K562 (cell line): Measurements from ENCODE around the gene DOCK1. TPM values are rescaled to one million over a fixed set of nuclear protein-coding genes. Genes with fewer than 3 reads are reported as not detected.

ENCODE experiments used
- ATAC-seq: fragments of 200-7000 bp; cut with Tn5 transposase; 3 replicates; pipeline ENCODE4 v1.9.1; 2020; ENCODE audit warnings: moderate library complexity
- BruUV-seq: library from RNA; stranded (reverse); fragments of 400-500 nt; replicated peaks from 2 replicates; lab custom pipeline; 2021; lab: Mats Ljungman, UMichigan
- CTCF ChIA-PET: fragments of 300-600 bp; formaldehyde crosslinking; extraction: SDS; loops from one replicate; lab custom pipeline; 2021; ENCODE audit warnings: low intra/inter-chr PET ratio; lab: Yijun Ruan, JAX
- POLR2A ChIA-PET: fragments of 300-600, 350-650 bp; sonication (Branson Sonifier 250); formaldehyde crosslinking; extraction: SDS; loops from one replicate; lab custom pipeline; 2021; ENCODE audit warnings: antibody characterized with exemption, inconsistent platforms; lab: Yijun Ruan, JAX
- DNase-seq, 4 experiments: peaks; one replicate each; pipeline versions ENCODE4 v3.0.0 to v3.0.0-alpha.2; 2011 to 2018; ENCODE audit warnings: low spot score in 3 of 4, mixed read lengths in 3 of 4; ENCODE audit errors: extremely low read depth in 1 of 4
- FAIRE-seq: peaks from 2 replicates; lab custom pipeline; 2011; peaks lifted over from hg19 to GRCh38; lab: Jason Lieb, UNC
- H2AFZ ChIP-seq: 2 replicates; pipeline ENCODE4 v1.6.0; 2011; ENCODE audit warnings: low read depth, low read length, control low read depth, inconsistent platforms
- H3K27ac ChIP-seq: fragments of 200-600 bp; 3 replicates; pipeline ENCODE4 v1.8.0; 2011; ENCODE audit warnings: low read depth, mild to moderate bottlenecking, control low read depth, inconsistent platforms, low read length, moderate library complexity, mixed read lengths; ENCODE audit errors: extremely low read depth
- H3K27me3 ChIP-seq, 2 experiments: fragments of 300-600 bp in 1 of 2; 2 replicates in 1 of 2; 3 replicates in 1 of 2; pipeline versions ENCODE4 v1.6.0 to v1.8.0; 2011; ENCODE audit warnings: inconsistent platforms in 2 of 2, low read length in 2 of 2, mild to moderate bottlenecking in 1 of 2, mixed read lengths in 1 of 2, moderate library complexity in 1 of 2; ENCODE audit not compliant: control insufficient read depth in 2 of 2, insufficient read depth in 2 of 2
- H3K36me3 ChIP-seq: fragments of 300-600 bp; 3 replicates; pipeline ENCODE4 v1.8.0; 2011; ENCODE audit warnings: mild to moderate bottlenecking, low read length, inconsistent platforms; ENCODE audit not compliant: control insufficient read depth, insufficient read depth
- H3K4me1 ChIP-seq, 2 experiments: fragments of 200-600 bp in 1 of 2; replicated peaks in 1 of 2; 2 replicates in 1 of 2; 3 replicates in 1 of 2; pipeline versions ENCODE4 v1.5.1 to v1.8.0; 2011; ENCODE audit warnings: inconsistent platforms in 2 of 2, low read length in 2 of 2, mild to moderate bottlenecking in 1 of 2, mixed read lengths in 1 of 2, moderate library complexity in 1 of 2; ENCODE audit not compliant: control insufficient read depth in 2 of 2, insufficient read depth in 2 of 2
- H3K4me2 ChIP-seq: 2 replicates; pipeline ENCODE4 v1.6.1; 2011; ENCODE audit warnings: low read length, control low read depth, inconsistent platforms, mixed read lengths; ENCODE audit not compliant: insufficient read depth
- H3K4me3 ChIP-seq: fragments of 200-600 bp; sonication (generic), shearing (Covaris generic); 2 replicates; pipeline ENCODE4 v1.5.1; 2016; ENCODE audit warnings: control low read depth, inconsistent platforms
- H3K79me2 ChIP-seq: fragments of 200-600 bp; 3 replicates; pipeline ENCODE4 v1.8.0; 2011; ENCODE audit warnings: low read length, inconsistent platforms; ENCODE audit not compliant: control insufficient read depth, insufficient read depth
- H3K9ac ChIP-seq, 2 experiments: 2 replicates each; pipeline versions ENCODE4 v1.6.0 to v1.6.1; 2011; ENCODE audit warnings: low read depth in 2 of 2, low read length in 2 of 2, control low read depth in 1 of 2, inconsistent platforms in 1 of 2, mild to moderate bottlenecking in 1 of 2, mixed read lengths in 1 of 2; ENCODE audit not compliant: insufficient read depth in 1 of 2
- H3K9me1 ChIP-seq: one replicate; pipeline ENCODE4 v1.6.0; 2011; ENCODE audit warnings: inconsistent platforms, mild to moderate bottlenecking, low read length, moderate library complexity; ENCODE audit not compliant: control insufficient read depth, insufficient read depth
- H3K9me3 ChIP-seq: replicated peaks from 2 replicates; pipeline ENCODE4 v1.5.1; 2011; ENCODE audit warnings: low read depth, low read length, inconsistent platforms; ENCODE audit not compliant: control insufficient read depth, insufficient read depth
- H4K20me1 ChIP-seq: replicated peaks from 2 replicates; pipeline ENCODE4 v1.6.1; 2011; ENCODE audit warnings: low read length, inconsistent platforms, mixed read lengths; ENCODE audit not compliant: control insufficient read depth, insufficient read depth
- BRD9 ChIP-seq: fragments of 450-650 bp; IDR thresholded peaks from 2 replicates; pipeline ENCODE4 v1.6.1; 2018; ENCODE audit warnings: low read depth; ENCODE audit not compliant: partially characterized antibody
- CHD1 ChIP-seq: fragments of 200-600 bp; sonication (generic); IDR thresholded peaks from one replicate; pipeline ENCODE4 v1.6.1; 2012; ENCODE audit warnings: mild to moderate bottlenecking, moderate library complexity, low read length, inconsistent platforms
- GABPA ChIP-seq: fragments of 200-800 bp; sonication (Bioruptor generic); conservative IDR thresholded peaks from 2 replicates; pipeline ENCODE4 v1.6.1; 2016; ENCODE audit warnings: low read depth, missing genetic modification characterization, missing compliant biosample characterization
- GATA2 ChIP-seq: sonication (generic); formaldehyde crosslinking; IDR thresholded peaks from 2 replicates; pipeline ENCODE4 v1.4.0; 2020; ENCODE audit warnings: mild to moderate bottlenecking, missing genetic modification reagents
- HDAC1 ChIP-seq, 2 experiments: fragments of 450-650 bp; IDR thresholded peaks; 2 replicates each; pipeline ENCODE4 v1.6.1; 2016 to 2017; ENCODE audit warnings: inconsistent platforms in 1 of 2, mild to moderate bottlenecking in 1 of 2, moderate library complexity in 1 of 2
- MCM7 ChIP-seq, 2 experiments: fragments of 450-650 bp; IDR thresholded peaks; 2 replicates each; pipeline ENCODE4 v1.6.1; 2016 to 2018
- NFXL1 ChIP-seq: fragments of 450-650 bp; formaldehyde crosslinking; IDR thresholded peaks from 2 replicates; pipeline ENCODE4 v1.4.0; 2021; ENCODE audit warnings: mild to moderate bottlenecking
- RUNX1 ChIP-seq: sonication (generic); IDR thresholded peaks from 2 replicates; pipeline ENCODE4 v1.6.1; 2016; ENCODE audit warnings: antibody characterized with exemption, low read depth
- TBL1XR1 ChIP-seq, 2 experiments: IDR thresholded peaks; 2 replicates each; pipeline ENCODE4 v1.6.1; 2012; ENCODE audit warnings: improper control_type of control experiment in 2 of 2, low read length in 2 of 2, mild to moderate bottlenecking in 1 of 2
- ZFP36 ChIP-seq: fragments of 150-350 bp; IDR thresholded peaks from 2 replicates; pipeline ENCODE4 v1.6.1; 2018; ENCODE audit warnings: low read length, low read depth; ENCODE audit not compliant: partially characterized antibody
- ZNF707 ChIP-seq: fragments of 250-450 bp; sonication (Bioruptor Pico); conservative IDR thresholded peaks from 2 replicates; pipeline ENCODE4 v1.8.0; 2022; ENCODE audit warnings: inconsistent platforms, mild to moderate bottlenecking, moderate library complexity
- ZNF780A ChIP-seq: fragments of 250-450 bp; sonication (Bioruptor Pico); IDR thresholded peaks from 2 replicates; pipeline ENCODE4 v1.5.0; 2021; ENCODE audit warnings: mild to moderate bottlenecking
- ZNF830 ChIP-seq: fragments of 250-450 bp; sonication (Bioruptor Pico); IDR thresholded peaks from 2 replicates; pipeline ENCODE4 v1.5.0; 2021; ENCODE audit warnings: mild to moderate bottlenecking
- WGBS: fragments of 100-300 bp; shearing (Covaris generic); methylation state at CpG from one replicate; pipeline ENCODE4 v1.1.6; 2016; ENCODE audit warnings: low coverage, mixed read lengths; ENCODE audit not compliant: insufficient coverage; ENCODE audit errors: missing lambda C conversion rate; 5-methylcytosine and 5-hydroxymethylcytosine counted together
- in situ Hi-C: fragments of 300-500 bp; cut with MboI; formaldehyde crosslinking; loops from 4 replicates; pipeline ENCODE4 v1.15.0; 2018; ENCODE audit warnings: inconsistent platforms, mixed read lengths
- intact Hi-C: fragments of 100-400 bp; cut with micrococcal nuclease; formaldehyde crosslinking; loops from 2 replicates; pipeline ENCODE4 v1.14.2; 2022
- polyA plus RNA-seq, 8 experiments: library from polyadenylated mRNA; depleted of rRNA in 4 of 8; stranded (reverse) in 5 of 8; unstranded in 3 of 8; fragments of >200 nt; fragmentation: Nextera tagmentation in 2 of 8; fragmentation: Illumina TruSeq in 1 of 8; extraction: Ambion mirVana in 2 of 8; extraction: Trizol in 1 of 8; gene quantifications; 2 replicates each; pipeline versions ENCODE4 v1.2.1 to v1.2.3, GENCODE V29; 2011 to 2014; ENCODE audit warnings: inconsistent platforms in 1 of 8, missing spikeins in 1 of 8
- total RNA-seq, 7 experiments: library from RNA; depleted of rRNA in 6 of 7; stranded (reverse); fragments of >200 nt in 6 of 7; fragmentation: Illumina TruSeq in 2 of 7; extraction: Trizol in 2 of 7; gene quantifications; 2 replicates each; pipeline versions ENCODE4 v1.2.1 to v1.2.3, GENCODE V29; 2011 to 2021; ENCODE audit warnings: low replicate concordance in 1 of 7
- TF ChIP-seq, protein P1 (sequence below): fragments of 250-450 bp; sonication (Bioruptor Pico); IDR thresholded peaks from 2 replicates; pipeline ENCODE4 v1.4.0; 2020; ENCODE audit warnings: mild to moderate bottlenecking
- TF ChIP-seq, protein P2 (sequence below): fragments of 150-350 bp; IDR thresholded peaks from 2 replicates; pipeline ENCODE4 v1.6.1; 2014; ENCODE audit warnings: low read depth, mild to moderate bottlenecking, low read length, borderline replicate concordance
- TF ChIP-seq, protein P3 (sequence below): sonication (generic); formaldehyde crosslinking; IDR thresholded peaks from 2 replicates; pipeline ENCODE4 v1.8.1; 2023; ENCODE audit warnings: mild to moderate bottlenecking, missing genetic modification reagents, moderate library complexity

The DOCK1 gene
- total and polyA plus RNA-seq, 9 of the 15 experiments (the other 6 are each of a cell fraction or from before 2014, with no cell fraction given) = 0.31 TPM; not detected in 8

DNA sequence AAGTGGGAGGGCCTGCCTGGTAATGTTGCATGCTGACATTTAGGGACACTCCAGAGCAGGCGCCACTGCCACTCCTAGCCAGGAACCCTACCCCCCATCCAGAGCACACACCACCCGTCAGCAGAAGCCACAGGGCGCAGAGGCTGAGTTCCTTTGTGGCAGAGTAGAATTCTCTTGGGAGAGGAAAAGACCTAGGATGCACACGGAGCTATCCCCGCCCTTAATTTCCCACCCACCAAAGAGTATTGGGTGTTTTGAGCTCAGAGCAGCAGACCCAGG lies 291.9 kb downstream of the DOCK1 start:
- no TSS peak for BruUV-seq
- TF ChIP-seq, protein P1, sequence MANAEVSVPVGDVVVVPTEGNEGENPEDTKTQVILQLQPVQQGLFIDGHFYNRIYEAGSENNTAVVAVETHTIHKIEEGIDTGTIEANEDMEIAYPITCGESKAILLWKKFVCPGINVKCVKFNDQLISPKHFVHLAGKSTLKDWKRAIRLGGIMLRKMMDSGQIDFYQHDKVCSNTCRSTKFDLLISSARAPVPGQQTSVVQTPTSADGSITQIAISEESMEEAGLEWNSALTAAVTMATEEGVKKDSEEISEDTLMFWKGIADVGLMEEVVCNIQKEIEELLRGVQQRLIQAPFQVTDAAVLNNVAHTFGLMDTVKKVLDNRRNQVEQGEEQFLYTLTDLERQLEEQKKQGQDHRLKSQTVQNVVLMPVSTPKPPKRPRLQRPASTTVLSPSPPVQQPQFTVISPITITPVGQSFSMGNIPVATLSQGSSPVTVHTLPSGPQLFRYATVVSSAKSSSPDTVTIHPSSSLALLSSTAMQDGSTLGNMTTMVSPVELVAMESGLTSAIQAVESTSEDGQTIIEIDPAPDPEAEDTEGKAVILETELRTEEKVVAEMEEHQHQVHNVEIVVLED (CRISPR knock-in tag) = no peak
- TF ChIP-seq CHD1 = no peak
- TF ChIP-seq, protein P2, sequence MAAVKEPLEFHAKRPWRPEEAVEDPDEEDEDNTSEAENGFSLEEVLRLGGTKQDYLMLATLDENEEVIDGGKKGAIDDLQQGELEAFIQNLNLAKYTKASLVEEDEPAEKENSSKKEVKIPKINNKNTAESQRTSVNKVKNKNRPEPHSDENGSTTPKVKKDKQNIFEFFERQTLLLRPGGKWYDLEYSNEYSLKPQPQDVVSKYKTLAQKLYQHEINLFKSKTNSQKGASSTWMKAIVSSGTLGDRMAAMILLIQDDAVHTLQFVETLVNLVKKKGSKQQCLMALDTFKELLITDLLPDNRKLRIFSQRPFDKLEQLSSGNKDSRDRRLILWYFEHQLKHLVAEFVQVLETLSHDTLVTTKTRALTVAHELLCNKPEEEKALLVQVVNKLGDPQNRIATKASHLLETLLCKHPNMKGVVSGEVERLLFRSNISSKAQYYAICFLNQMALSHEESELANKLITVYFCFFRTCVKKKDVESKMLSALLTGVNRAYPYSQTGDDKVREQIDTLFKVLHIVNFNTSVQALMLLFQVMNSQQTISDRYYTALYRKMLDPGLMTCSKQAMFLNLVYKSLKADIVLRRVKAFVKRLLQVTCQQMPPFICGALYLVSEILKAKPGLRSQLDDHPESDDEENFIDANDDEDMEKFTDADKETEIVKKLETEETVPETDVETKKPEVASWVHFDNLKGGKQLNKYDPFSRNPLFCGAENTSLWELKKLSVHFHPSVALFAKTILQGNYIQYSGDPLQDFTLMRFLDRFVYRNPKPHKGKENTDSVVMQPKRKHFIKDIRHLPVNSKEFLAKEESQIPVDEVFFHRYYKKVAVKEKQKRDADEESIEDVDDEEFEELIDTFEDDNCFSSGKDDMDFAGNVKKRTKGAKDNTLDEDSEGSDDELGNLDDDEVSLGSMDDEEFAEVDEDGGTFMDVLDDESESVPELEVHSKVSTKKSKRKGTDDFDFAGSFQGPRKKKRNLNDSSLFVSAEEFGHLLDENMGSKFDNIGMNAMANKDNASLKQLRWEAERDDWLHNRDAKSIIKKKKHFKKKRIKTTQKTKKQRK = no peak
- TF ChIP-seq GATA2 (CRISPR knock-in tag) = no peak
- no peak for TF ChIP-seq BRD9
- TF ChIP-seq HDAC1 (IDR thresholded peaks at IDR 0.05) = no peak
- no peak for TF ChIP-seq TBL1XR1 (IDR thresholded peaks at IDR 0.05; ENCODE audit: low read length in 2 of 2)
- no peak for TF ChIP-seq ZNF780A
- no peak for TF ChIP-seq GABPA (tag)
- TF ChIP-seq, protein P3, sequence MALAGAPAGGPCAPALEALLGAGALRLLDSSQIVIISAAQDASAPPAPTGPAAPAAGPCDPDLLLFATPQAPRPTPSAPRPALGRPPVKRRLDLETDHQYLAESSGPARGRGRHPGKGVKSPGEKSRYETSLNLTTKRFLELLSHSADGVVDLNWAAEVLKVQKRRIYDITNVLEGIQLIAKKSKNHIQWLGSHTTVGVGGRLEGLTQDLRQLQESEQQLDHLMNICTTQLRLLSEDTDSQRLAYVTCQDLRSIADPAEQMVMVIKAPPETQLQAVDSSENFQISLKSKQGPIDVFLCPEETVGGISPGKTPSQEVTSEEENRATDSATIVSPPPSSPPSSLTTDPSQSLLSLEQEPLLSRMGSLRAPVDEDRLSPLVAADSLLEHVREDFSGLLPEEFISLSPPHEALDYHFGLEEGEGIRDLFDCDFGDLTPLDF (CRISPR knock-in tag) = no peak
- no peak for TF ChIP-seq MCM7 (IDR thresholded peaks at IDR 0.05)
- no peak for TF ChIP-seq ZNF830 (CRISPR knock-in tag)
- TF ChIP-seq NFXL1 (CRISPR knock-in tag) = no peak
- no peak for TF ChIP-seq RUNX1
- TF ChIP-seq ZFP36 = no peak
- no peak for TF ChIP-seq ZNF707
- TF ChIP-seq, all 486 proteins: peak for 0
- ChIA-PET CTCF (no interaction called here), POLR2A (no interaction called here)
- Histone ChIP-seq H2AFZ (no peak overlapping the region), H3K9me1 (no peaks in the 10 kb centered on the region), H3K4me3 (no peak overlapping the region), H3K27ac (no peak overlapping the region), H3K4me1 (no peaks in the 10 kb centered on the region), H3K4me2 (no peak overlapping the region), H3K27me3 (no peaks in the 10 kb centered on the region), H3K9me3 (no peaks in the 10 kb centered on the region), H3K79me2 (no peaks in the 10 kb centered on the region), H3K9ac (no peak overlapping the region), H3K36me3 (no peaks in the 10 kb centered on the region), H4K20me1 (no peaks in the 10 kb centered on the region)
- FAIRE-seq = no peak
- in situ Hi-C loops (no loop called here), intact Hi-C loops (no loop called here)
- no peak for ATAC-seq
- 0% methylated on average over 4 of the region's 5 CpGs for WGBS
- no peak for DNase-seq
